HUDEP-2 (cell line): ENCODE data around the gene CIAO3.
"Not testable (repeated sequence)": the region's sequence is repeated elsewhere in the genome, so short reads cannot be mapped to it uniquely, and the experiment has no call there.

Experiments
- DNase-seq, 76 experiments: peaks; one replicate each; lab custom pipeline; 2025; ENCODE audit not compliant: unreplicated experiment in 76 of 76; lab: John Stamatoyannopoulos, UW

CIAO3 gene

DNA sequence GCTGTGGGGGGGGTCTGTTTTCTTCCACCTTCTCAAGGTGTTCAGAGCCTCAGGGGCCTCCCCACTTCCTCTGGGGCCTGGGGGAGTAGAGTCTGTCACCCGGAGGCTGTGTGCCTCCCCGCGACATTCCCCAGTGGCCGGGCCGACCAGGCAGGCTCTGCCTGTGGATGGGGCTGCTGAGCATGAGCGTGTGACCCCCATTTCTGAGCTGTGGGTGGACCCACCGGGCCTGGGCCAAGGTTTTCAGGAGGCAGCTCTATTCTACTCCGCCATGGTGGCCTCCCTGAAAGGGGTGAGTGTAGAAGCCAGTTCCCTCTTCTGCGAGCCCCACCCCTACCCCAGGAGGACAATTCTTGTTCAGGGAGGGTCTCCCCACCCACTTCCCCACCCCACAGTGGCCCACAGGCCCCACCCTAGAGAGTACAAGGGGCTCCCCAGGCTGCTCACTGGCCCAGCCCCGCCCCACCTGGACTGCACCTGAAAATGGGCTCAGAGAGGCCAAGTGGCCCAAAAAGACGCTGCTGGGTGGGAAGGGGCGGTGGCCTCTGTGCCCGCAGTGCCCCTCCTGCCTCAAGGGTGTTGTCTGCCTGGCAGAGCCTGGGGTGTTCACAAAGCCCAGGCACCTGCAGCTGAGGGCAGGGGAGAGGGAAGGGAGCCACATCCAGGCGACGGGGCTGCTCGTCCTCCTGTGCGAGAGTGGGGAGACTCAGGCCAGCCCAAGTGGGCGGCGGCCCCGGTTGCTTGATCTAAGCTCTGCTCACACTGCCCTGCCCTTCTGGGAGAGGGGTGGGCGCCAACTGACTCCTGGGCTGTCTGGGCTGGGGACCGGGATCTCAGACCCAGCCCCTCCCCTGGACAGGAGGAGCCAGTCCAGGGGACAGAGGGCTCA lies 21.1 kb upstream of the CIAO3 start:
- no peak for DNase-seq

DNA sequence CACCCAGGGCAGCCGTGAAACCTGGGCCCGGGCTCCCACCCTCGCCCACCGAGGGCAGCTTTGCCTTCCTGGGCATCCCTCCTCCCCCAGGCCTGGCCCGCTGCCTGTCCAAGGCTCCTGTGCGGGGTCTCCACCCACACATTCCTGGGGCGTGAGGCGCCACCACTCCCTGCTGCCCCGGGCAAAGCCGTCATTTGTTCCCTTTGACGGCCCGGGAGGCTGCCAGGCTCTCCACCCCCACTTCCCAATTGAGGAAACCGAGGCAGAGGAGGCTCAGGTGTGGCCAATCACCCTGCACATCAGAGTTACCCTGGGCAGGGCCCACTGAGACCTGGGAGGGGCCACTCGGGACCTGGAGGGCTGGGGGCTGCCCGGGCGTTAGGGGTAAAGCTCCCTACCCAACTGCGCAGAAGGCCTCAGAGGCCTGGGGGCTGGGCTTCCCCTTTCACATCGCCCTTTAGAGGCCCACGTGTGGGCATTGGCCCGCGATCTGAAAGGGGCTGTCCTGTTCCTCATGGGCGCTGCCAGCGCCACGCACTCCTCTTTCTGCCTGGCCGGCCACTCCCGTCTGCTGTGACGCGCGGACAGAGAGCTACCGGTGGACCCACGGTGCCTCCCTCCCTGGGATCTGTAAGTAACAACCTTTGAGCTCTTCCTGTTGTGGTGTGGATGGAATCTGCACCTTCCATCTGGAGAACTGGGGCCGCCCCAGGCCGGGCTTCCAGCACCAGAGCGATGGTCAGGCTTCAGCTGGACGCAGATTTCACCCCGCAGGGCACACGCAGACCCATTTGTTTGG lies 19.9 kb upstream of the CIAO3 start, which contains the start of gene MSLN:
Gene MSLN, plus strand, starts transcription at position 190 of the 799 bp plus-strand sequence. CDS start 1,947 bp downstream, outside the sequence.
- DNase-seq: no peak

DNA sequence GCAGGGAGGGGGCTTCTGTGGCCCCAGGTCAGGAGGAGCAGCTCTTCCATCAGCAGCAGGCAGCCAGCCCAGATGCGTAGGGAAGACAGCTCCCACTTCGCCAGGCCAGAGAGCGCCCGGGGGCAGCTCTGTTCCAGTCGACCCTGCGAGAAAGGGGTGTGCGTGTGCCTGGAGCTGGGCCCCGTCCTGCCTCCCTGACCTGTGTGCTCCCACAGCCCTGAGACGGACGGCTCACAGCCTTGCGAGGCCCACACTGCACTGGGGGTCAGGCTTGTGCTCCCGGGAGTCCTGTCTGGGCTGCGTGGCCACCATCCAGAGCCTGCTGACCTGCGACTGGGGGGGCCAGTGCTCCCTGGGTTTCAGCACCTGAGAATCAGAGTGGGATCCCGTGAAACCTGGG lies 19.3 kb upstream of the CIAO3 start:
- DNase-seq: no peak

DNA sequence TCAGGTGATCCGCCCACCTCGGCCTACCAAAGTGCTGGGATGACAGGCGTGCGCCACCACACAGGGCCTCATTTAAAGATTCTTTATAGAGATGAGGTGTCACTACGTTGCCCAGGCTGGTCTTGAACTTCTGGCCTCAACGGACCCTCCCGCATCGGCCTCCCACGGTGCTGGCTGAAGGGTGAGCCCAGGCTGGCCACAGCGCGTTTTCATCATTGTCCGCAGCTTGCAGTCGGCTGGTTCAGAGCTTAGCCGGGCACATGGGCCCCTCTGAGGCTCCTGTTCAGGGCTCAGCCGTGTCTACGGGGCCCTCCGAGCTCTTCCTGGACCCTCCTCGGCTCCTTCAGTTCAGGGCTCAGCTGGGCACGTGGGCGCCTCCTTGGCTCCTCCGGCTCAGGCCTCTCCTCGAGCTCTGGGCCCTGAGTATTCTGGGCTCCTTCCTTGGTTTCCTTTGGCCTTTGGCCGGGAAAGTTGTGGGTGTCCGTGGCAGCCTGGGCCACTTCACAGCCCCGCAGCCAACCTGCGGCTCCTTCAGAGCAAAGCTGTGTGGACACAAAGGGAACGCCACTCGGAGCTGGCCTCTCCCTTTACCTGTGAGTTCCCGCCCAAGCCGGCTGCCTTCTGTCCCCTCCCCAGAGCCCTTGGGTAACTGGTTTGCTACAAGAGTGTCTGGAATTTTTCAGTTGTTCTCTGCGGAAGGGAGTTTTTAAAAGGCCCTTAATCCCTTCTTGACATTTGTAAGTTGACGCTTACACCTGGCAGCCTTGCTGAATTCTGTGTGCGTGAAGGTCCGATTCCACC lies 18.5 kb upstream of the CIAO3 start:
- DNase-seq: no peak

DNA sequence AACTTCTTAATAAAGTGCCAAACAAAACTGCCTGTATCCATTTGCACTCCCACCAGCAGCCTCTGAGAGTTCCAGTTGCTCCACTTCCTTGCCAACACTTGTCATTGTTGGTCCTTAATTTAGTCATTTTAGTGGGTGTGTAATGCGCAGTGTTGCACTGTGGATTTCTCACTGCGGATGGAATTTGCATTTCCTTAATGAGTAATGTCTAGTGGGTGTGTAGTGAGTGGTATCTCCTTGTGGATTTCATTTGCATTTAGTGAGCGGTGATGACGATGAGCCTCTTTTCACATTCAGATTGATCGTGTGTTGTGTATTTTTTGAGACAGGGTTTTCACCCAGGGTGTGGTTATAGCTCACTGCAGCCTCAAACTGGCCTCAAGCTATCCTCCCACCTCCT lies 15.6 kb upstream of the CIAO3 start:
- DNase-seq: no peak

- DNase-seq: no peak
Measured at GRCh38 chr16:754656-755055, 13.9 kb upstream of the CIAO3 start.

DNA sequence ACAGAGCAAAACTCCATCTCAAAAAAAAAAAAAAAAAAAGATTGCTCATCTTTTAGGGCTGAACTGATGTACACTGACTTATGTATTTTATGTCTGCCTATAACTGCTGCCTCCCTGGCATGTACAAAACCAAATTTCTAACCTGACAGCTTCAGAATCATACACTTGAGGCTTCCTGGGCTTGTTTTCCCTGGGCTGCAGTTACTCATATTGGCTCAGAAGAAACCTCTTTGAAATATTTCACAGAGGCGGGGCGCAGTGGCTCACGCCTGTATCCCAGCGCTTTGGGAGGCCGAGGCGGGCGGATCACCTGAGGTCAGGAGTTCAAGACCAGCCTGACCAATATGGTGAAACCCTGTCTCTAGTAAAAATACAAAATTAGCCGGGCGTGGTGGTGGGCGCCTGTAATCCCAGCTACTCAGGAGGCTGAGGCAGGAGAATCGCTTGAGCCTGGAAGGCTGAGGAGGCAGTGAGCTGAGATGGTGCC lies 13.4 kb upstream of the CIAO3 start:
- not testable (repeated sequence) for DNase-seq

DNA sequence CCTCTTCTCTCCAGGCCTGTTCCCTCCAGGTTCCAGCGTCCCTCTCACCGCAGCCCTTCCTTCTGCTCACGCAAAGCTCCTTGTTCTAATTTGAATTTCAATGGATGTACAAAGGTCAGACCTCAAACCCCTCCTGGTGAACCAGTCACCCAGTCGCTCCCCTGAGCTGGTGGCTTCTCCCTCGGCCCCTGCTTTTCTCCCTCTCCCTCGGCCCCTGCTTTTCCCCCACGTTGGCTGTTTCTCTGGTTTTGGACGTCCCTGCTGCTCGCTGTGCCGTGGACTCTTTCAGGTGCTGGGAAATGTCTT lies 11.2 kb upstream of the CIAO3 start:
- no peak for DNase-seq

DNA sequence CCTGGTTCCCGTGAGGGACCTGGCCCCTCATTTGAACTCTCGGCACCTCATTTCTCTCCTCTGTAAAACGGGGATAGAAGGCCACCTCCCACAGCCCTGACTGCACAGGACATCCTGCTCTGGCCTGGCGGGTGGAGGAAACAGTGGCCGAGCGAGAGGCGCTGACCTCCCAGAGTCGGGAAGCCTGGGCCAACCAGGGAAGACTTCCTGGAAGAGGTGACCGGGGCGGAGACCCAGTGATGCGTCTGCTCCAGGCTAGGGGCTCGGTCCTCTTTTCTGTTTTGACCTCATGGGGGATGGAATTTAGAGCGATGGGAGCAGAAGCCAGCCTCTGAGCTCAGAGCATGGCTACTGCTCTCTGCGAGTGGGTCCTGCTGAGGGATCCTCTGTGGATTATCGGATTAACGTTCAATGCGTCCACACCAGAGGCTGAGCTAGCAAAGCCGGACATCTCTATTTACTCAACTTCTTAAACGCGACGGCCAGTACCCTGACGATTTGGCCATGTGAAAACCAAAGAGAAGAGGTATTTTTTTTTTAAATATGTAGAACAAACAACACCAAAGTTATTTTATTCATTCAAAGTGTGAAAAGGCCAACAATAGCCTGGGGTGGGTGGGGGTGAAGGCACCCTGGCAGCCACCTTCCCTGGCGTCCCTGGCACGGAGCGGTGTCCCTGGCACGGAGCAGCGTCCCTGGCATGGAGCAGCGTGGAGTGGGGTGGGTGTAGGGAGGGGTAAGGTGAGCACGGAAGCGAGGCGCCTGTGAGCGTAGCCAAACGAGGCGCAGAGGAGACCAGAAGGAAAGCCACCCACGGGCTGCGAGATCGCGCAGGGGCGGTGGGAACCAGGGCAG lies 10.6 kb upstream of the CIAO3 start:
- no peak for DNase-seq

DNA sequence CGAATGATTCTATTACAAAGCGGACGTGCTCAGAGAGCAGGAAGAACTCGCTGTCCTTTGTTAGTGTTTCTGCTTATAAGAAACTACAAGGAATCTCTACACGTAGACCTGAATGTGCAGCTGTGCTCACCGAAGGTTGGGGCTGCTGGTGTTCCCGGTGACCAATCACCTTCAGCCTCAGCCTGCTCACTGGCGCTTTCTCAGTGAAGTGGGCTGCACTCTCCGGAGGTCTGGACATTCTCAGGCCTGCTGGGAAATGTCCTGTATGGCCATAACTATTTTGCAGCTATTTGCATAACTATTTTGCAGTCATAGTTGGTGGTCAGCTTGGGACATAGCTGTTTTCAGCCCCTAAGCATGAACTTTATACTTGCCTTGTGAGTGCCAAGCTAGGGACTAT lies 9.7 kb upstream of the CIAO3 start:
- no peak for DNase-seq

- no peak for DNase-seq
Measured at GRCh38 chr16:749010-749409, 8.2 kb upstream of the CIAO3 start.

DNA sequence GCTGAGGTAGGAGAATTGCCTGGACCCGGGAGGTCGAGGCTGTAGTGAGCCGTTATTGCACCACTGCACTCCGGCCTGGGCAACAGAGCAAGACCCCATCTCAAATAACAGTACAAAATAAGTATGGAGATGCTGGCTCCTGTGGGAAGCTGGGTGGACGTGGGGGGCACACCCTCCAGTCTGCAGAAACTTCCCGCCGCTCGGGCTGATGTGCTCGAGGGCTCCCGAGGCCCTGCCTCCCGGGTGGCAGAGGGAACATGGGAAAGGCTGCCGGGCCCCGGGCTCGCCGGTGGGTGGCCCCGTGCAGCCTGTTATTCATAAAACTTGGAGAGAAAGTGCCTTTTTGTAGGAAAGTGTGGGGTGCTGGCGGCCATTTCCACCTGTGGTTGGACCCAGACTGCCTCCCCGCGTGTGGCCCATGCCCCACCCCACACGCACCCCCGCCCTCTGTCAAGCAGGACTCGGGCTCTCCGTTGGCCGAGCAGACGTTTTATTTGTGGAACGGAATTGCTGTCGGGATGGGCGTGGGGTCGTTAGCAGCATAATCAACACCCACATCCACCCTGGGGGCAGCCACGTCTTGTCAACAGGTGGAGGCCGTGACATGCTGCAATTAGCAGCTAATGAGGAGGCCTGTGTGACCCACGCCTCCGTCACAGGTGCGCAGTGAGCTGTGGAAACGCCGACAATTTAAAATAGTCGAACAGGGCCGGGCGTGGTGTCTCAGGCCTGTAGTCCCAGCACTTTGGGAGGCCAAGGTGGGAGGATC lies 7.4 kb upstream of the CIAO3 start:
- no peak for DNase-seq

DNA sequence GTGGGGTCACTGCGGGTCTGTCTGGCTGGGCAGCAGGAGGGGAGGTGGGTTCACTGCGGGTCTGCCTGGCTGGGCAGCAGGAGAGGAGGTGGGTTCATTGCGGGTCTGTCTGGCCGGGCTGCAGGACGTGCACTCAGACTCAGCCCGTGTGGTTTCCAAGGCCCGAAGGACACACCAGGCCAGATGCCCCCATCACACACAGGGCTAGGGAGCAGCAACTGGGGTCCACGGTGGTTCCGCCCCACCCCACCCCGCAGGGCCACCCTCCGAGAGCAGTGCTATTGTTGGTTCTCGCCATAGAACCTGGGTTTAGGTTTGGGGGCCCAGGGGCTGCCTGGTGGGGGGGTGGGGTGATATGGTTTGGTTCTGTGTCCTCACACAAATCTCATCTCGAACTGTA lies 5.8 kb upstream of the CIAO3 start:
- DNase-seq: no peak

DNA sequence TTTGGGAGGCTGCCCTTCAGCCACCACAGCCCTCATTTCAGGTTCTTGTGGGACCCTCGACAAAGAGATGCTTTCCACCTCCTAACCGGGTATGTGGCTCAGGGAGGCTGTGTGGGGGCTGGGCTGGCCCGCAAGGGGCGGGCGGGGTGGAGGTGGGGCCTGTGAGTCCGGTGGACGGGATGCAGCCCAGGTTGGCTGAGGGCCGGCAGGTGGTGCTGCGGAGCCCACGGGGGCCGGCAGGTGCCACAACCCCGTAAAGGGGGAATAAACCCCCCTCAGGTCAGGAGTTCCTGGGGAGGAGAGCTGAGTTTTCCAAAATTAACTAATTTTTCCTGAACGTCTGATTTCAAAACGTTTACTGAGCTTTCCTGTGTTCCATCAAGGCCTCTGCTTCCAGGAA lies 4.9 kb upstream of the CIAO3 start:
- DNase-seq: peak in 3 of 76 experiments; percentile 5 to 19 (median 6)

DNA sequence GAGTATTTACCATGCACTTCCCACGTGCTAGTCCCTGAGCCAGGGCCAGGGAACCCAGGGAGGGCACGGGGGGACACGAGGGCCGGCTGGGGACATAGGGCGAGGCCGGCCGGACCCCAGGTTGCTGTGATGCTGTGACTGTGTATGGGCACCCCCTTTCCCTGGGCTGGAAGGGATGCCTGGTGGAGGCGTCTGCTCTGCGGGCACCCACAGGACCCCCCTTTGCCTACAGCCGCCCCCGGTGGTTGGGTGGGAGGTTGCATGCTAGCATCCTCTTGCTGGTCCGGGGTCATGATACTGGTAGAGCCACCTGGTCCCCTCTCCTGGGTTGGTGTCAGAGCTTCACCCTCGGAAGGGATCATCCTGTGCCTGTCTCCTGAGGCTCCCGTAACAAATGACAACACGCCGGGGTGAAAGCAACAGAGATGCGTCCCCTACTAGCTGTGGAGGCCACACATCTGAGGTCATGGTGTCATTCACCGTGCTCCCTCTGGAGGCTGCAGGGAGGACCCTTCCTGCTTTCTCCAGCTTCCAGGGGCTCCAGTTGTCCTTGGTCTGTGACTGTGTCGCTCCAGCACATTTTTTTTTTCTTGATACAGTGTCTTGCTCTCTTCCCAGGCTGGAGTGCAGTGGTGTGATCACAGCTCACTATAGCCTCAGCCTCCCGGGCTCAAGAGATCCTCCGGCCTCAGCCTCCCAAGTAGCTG lies 3.1 kb upstream of the CIAO3 start:
- DNase-seq: no peak

DNA sequence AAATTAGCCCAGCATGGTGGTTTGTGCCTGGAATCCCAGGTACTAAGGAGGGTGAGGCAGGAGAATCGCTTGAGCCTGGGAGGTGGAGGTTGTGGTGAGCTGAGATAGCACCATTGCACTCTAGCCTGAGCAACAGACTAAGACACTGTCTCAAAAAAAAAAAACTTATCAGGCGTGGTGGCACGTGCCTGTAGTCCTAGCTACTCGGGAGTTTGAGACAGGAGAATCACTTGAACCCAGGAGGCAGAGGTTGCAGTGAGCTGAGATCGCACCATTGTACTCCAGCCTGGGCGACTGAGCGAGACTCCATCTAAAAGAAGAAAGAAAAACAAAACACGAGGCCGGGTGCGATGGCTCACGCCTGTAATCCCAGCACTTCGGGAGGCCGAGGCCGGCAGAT lies 2.1 kb upstream of the CIAO3 start:
- peak in 5 of 76 experiments; percentile 8 to 20 (median 18) for DNase-seq

GRCh38 chr16:741986-742629 lies 1.3 kb upstream of the CIAO3 start:
- no peak for DNase-seq

DNA sequence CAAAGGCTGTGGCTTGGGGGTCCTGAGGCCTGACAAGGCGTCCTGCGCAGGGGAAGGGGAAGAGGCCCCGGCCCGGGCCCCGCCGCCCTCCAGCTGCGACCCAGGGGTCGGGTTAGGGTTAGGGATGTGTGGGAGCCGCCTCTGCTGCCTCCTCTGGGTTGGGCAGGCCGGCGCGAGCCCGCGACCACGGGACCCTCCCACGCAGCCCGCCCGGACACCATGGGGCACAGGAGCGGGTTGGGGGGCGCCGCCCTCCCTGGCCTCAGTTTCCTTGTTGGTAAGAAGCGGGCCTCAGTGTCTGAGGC lies 386 bp downstream of the CIAO3 start:
- peak in 1 of 76 experiments; percentile 39 for DNase-seq
